ENCODE results near the gene GRIK2. TPM values are rescaled to one million over a fixed set of nuclear protein-coding genes. Genes with fewer than 3 reads are reported as not detected.

GRIK2 gene
- total RNA-seq, 4 donors from 2014 or later = 1.6 to 8.9 (median 8.6) TPM; not detected in 1

DNA sequence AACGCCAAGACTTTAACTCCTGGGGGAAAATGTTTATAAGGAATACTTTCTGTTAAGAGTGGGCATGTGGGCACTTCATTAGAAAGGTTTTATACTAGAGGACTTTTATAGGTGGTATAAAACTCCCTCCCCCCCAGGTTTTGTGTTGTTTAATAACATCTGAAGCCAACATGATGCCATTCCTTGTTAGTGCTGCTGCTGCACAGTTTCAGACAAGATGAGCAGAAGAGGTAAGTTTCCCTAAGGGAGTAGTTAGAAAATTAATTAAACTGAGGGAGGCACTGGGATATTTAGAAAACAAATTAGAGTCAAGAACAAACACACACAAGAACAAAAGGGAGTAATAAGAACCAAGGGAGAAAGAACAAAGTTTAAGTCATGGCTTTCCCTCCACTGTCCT lies 362.4 kb downstream of the GRIK2 start:
- Histone ChIP-seq H3K4me1 (no peaks in the 10 kb centered on the region), H3K4me3 (no peak overlapping the region), H3K36me3 (no peaks in the 10 kb centered on the region), H3K27me3 (no peaks in the 10 kb centered on the region), H3K27ac (no peak overlapping the region), H3K9me3 (no peaks in the 10 kb centered on the region)
- TF ChIP-seq, protein P1, sequence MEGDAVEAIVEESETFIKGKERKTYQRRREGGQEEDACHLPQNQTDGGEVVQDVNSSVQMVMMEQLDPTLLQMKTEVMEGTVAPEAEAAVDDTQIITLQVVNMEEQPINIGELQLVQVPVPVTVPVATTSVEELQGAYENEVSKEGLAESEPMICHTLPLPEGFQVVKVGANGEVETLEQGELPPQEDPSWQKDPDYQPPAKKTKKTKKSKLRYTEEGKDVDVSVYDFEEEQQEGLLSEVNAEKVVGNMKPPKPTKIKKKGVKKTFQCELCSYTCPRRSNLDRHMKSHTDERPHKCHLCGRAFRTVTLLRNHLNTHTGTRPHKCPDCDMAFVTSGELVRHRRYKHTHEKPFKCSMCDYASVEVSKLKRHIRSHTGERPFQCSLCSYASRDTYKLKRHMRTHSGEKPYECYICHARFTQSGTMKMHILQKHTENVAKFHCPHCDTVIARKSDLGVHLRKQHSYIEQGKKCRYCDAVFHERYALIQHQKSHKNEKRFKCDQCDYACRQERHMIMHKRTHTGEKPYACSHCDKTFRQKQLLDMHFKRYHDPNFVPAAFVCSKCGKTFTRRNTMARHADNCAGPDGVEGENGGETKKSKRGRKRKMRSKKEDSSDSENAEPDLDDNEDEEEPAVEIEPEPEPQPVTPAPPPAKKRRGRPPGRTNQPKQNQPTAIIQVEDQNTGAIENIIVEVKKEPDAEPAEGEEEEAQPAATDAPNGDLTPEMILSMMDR (IDR thresholded peaks at IDR 0.05) = no peak
- TF ChIP-seq POLR2A (IDR thresholded peaks at IDR 0.05) = no peak
- no peak for DNase-seq

DNA sequence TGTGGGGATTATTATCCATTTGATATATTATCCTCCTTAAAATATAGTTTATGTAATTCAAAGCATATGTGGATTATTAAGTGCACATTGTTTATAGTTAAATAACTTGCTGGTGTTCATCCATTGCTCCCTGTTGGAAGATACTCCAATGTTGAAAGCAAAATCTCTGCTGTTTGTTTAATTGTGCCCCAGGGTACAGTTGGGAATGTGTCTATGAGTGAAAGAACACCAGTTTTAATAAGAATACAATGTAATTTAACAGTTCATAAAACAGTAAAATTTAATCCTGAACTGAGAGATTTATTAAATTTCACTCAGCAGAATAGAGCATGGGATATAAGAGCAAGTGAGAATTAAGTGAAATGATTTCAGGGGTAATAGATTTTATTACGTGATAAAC lies 364.9 kb downstream of the GRIK2 start:
- no peak overlapping the region for H3K27ac ChIP-seq
- H3K27me3 ChIP-seq = no peaks in the 10 kb centered on the region
- H3K4me3 ChIP-seq = no peak overlapping the region
- H3K4me1 ChIP-seq = no peaks in the 10 kb centered on the region
- no peaks in the 10 kb centered on the region for H3K9me3 ChIP-seq
- H3K36me3 ChIP-seq = no peaks in the 10 kb centered on the region
- TF ChIP-seq, protein P1 (IDR thresholded peaks at IDR 0.05) = no peak
- TF ChIP-seq POLR2A (IDR thresholded peaks at IDR 0.05) = no peak
- DNase-seq = no peak

DNA sequence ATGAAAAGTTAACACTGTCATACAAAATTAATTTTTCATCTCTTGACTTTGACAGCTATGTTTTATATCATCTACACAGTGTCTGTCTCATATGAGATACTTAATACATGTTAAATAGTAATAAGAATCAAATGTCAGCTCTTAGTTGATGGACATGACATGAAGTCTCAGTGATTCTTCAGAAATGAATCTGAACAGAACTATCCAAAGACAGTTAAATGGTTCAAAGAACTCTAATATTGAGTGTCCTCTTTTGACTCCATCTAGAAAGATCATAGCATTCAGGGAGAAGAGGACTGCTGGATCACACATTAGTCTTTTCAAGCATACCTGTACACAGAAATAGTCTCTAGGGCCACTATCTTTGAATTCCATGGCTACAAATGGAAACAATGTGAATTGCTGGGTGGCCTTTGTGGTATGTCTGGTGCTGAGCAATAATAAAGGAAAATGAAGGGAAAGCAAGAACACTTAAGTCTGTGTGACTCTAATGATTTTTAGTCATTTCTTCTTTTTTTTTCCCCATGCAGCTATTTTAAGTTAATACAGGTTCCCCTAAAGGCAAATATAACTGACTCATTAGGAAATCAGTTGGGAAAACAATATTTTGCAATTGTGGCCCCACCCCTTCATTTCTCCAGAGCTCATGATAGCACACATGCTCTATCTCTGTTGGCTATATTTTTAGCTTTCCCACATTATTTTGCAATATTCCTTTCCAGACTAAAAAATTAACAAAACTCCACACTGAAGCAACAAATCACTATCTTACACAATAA lies 367.5 kb downstream of the GRIK2 start:
- H3K27ac ChIP-seq = no peak overlapping the region
- no peaks in the 10 kb centered on the region for H3K9me3 ChIP-seq
- H3K4me3 ChIP-seq = no peak overlapping the region
- H3K27me3 ChIP-seq = no peaks in the 10 kb centered on the region
- no peaks in the 10 kb centered on the region for H3K36me3 ChIP-seq
- DNase-seq = no peak
- TF ChIP-seq POLR2A (IDR thresholded peaks at IDR 0.05) = no peak
- TF ChIP-seq, protein P1 (IDR thresholded peaks at IDR 0.05) = no peak
- H3K4me1 ChIP-seq = no peaks in the 10 kb centered on the region

DNA sequence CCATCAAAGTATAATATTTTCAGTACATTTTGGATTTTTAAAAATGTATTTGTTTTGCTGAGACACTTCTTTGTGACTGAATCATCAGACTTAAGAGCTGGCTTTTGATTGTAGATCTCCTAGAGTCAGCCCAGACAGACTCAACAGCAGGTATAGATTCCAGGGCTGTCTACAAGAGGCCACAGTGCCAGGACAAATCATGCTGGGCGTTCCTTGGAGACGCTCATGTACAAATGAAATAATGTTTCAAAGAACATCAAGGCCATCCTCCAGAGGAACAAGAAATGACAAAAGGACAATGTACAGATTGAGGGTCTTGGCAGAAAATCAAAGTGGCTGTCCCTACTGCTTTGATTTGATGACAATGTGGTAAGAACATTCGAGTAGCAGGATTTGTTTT lies 369.3 kb downstream of the GRIK2 start:
- Histone ChIP-seq H3K36me3 (no peaks in the 10 kb centered on the region), H3K27ac (no peak overlapping the region), H3K4me1 (no peaks in the 10 kb centered on the region), H3K4me3 (no peak overlapping the region), H3K27me3 (no peaks in the 10 kb centered on the region), H3K9me3 (no peaks in the 10 kb centered on the region)
- no peak for DNase-seq
- TF ChIP-seq POLR2A (IDR thresholded peaks at IDR 0.05) = no peak
- TF ChIP-seq, protein P1 (IDR thresholded peaks at IDR 0.05) = no peak

DNA sequence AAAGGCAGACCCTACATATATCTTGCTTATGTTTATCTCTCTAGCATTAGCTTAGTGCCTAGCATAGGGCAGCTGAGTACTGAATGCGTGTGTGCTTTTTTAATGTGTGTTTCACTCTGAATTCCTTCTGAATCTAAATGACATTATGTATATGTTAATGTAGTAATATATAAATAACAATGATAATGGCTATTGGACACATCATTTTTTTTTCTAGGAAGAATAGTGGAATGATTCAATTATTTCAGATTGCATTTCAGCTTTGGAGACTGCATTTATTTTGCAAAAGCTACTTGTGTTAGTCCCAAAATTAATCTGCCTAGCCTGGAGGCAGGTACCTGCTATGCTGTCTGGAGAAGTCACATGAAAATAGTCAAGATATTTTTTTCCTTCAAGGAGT lies 371.8 kb downstream of the GRIK2 start:
- H3K4me3 ChIP-seq = no peak overlapping the region
- no peaks in the 10 kb centered on the region for H3K27me3 ChIP-seq
- no peak for TF ChIP-seq POLR2A (IDR thresholded peaks at IDR 0.05)
- TF ChIP-seq, protein P1 (IDR thresholded peaks at IDR 0.05) = no peak
- H3K9me3 ChIP-seq = no peaks in the 10 kb centered on the region
- no peaks in the 10 kb centered on the region for H3K4me1 ChIP-seq
- H3K27ac ChIP-seq = no peak overlapping the region
- H3K36me3 ChIP-seq = no peaks in the 10 kb centered on the region
- no peak for DNase-seq

All from Peyer's patch (tissue), 4 donors.